OCI-LY3 (cell line): ENCODE data around the gene FOXRED1.
A peak's percentile ranks its signal among the peaks of the same experiment; 100 is the strongest.

Source experiments
- H2AFZ ChIP-seq: fragments of 200-600, 300-600 bp; shearing (Covaris generic); 2 replicates; pipeline ENCODE4 v1.6.0; 2014; ENCODE audit warnings: antibody characterized with exemption, low read depth, low read length
- H3K27ac ChIP-seq: fragments of 200-600, 300-600 bp; sonication (generic); 2 replicates; pipeline ENCODE4 v1.5.1; 2014; ENCODE audit warnings: mild to moderate bottlenecking, low read length, moderate library complexity, mixed read lengths
- H3K27me3 ChIP-seq: fragments of 200-600, 300-600 bp; sonication (generic); 2 replicates; pipeline ENCODE4 v1.6.1; 2014; ENCODE audit warnings: low read depth, low read length, mixed read lengths
- H3K36me3 ChIP-seq: fragments of 200-600, 300-600 bp; sonication (generic); replicated peaks from 2 replicates; pipeline ENCODE3; 2014; ENCODE audit warnings: low read depth, low read length, mixed read lengths
- H3K4me1 ChIP-seq: fragments of 300-600, 200-600 bp; sonication (generic); 2 replicates; pipeline ENCODE4 v1.6.1; 2014; ENCODE audit warnings: low read length, mixed read lengths
- H3K4me2 ChIP-seq: fragments of 200-600, 300-600 bp; sonication (generic); 2 replicates; pipeline ENCODE4 v1.6.1; 2014; ENCODE audit warnings: low read length, mixed read lengths
- H3K4me3 ChIP-seq: fragments of 300-600, 200-600 bp; sonication (generic); 2 replicates; pipeline ENCODE4 v1.5.1; 2014; ENCODE audit warnings: antibody characterized with exemption, mild to moderate bottlenecking, low read length, moderate library complexity
- H3K79me2 ChIP-seq: fragments of 300-600, 200-600 bp; shearing (Covaris generic); 2 replicates; pipeline ENCODE4 v1.6.1; 2014; ENCODE audit warnings: mild to moderate bottlenecking, low read length, mixed read lengths
- H3K9ac ChIP-seq: fragments of 300-600, 200-600 bp; shearing (Covaris generic); 2 replicates; pipeline ENCODE4 v1.6.0; 2014; ENCODE audit warnings: mild to moderate bottlenecking, low read length, moderate library complexity
- H3K9me3 ChIP-seq: fragments of 200-600, 300-600 bp; shearing (Covaris generic); 2 replicates; pipeline ENCODE4 v1.6.1; 2014; ENCODE audit warnings: low read length, mixed read lengths; ENCODE audit not compliant: insufficient read depth
- H4K20me1 ChIP-seq: fragments of 200-600, 300-600 bp; sonication (generic); 2 replicates; pipeline ENCODE4 v1.6.1; 2016; ENCODE audit warnings: low read length, mixed read lengths; ENCODE audit not compliant: insufficient read depth
- CTCF ChIP-seq: fragments of 200-600, 300-600 bp; sonication (generic); IDR thresholded peaks from 2 replicates; pipeline ENCODE4 v1.5.1; 2014; ENCODE audit warnings: antibody characterized with exemption, low read length, low read depth
- EZH2phosphoT487 ChIP-seq: fragments of 200-600 bp; shearing (Covaris generic); IDR thresholded peaks from 2 replicates; pipeline ENCODE4 v1.6.1; 2018; ENCODE audit warnings: antibody characterized with exemption, mixed run types, low read depth

FOXRED1 gene

GRCh38 chr11:126317432-126317755, 48.4 kb downstream of the FOXRED1 start:
- Histone ChIP-seq H3K79me2 (peaks cover 58% of the 10 kb centered on the region), H3K4me2 (no peak overlapping the region), H2AFZ (no peak overlapping the region), H3K9me3 (no peaks in the 10 kb centered on the region), H3K27me3 (no peaks in the 10 kb centered on the region), H3K27ac (no peak overlapping the region), H3K4me3 (no peak overlapping the region), H4K20me1 (peaks cover 18% of the 10 kb centered on the region; the same call in 1 of the 2 replicates), H3K4me1 (peaks cover 46% of the 10 kb centered on the region), H3K9ac (no peak overlapping the region), H3K36me3 (peaks cover 53% of the 10 kb centered on the region)
- no peak for TF ChIP-seq EZH2phosphoT487
- no peak for TF ChIP-seq CTCF

GRCh38 chr11:126317756-126318573, 49.0 kb downstream of the FOXRED1 start:
- peaks cover 18% of the 10 kb centered on the region; the same call in 1 of the 2 replicates for H4K20me1 ChIP-seq
- peak overlapping the region; percentile 42 for H3K4me2 ChIP-seq
- no peak overlapping the region for H2AFZ ChIP-seq
- H3K27me3 ChIP-seq: no peaks in the 10 kb centered on the region
- peak overlapping the region; percentile 21; the same call in 1 of the 2 replicates for H3K9ac ChIP-seq
- H3K27ac ChIP-seq: peak overlapping the region; percentile 50
- peaks cover 48% of the 10 kb centered on the region for H3K36me3 ChIP-seq
- H3K4me1 ChIP-seq: peaks cover 40% of the 10 kb centered on the region
- no peaks in the 10 kb centered on the region for H3K9me3 ChIP-seq
- H3K4me3 ChIP-seq: no peak overlapping the region
- no peak for TF ChIP-seq CTCF
- H3K79me2 ChIP-seq: peaks cover 56% of the 10 kb centered on the region

GRCh38 chr11:126318574-126319373, 49.8 kb downstream of the FOXRED1 start:
- TF ChIP-seq EZH2phosphoT487 (no peak), CTCF (no peak)
- Histone ChIP-seq H3K9me3 (no peaks in the 10 kb centered on the region), H3K9ac (peak overlapping the region; percentile 31; the same call in 1 of the 2 replicates), H3K36me3 (peaks cover 41% of the 10 kb centered on the region), H3K27ac (peak overlapping the region; percentile 50), H3K4me1 (peaks cover 32% of the 10 kb centered on the region), H3K79me2 (peaks cover 53% of the 10 kb centered on the region), H3K4me3 (no peak overlapping the region), H3K4me2 (peak overlapping the region; percentile 42), H3K27me3 (no peaks in the 10 kb centered on the region), H4K20me1 (peaks cover 18% of the 10 kb centered on the region; the same call in 1 of the 2 replicates), H2AFZ (no peak overlapping the region)

GRCh38 chr11:126319374-126319740, 50.4 kb downstream of the FOXRED1 start:
- Histone ChIP-seq H3K79me2 (peaks cover 49% of the 10 kb centered on the region), H3K27ac (no peak overlapping the region), H2AFZ (no peak overlapping the region), H3K4me1 (peaks cover 26% of the 10 kb centered on the region), H4K20me1 (peaks cover 16% of the 10 kb centered on the region; the same call in 1 of the 2 replicates), H3K36me3 (peaks cover 38% of the 10 kb centered on the region), H3K9ac (no peak overlapping the region), H3K4me2 (no peak overlapping the region), H3K9me3 (no peaks in the 10 kb centered on the region), H3K27me3 (no peaks in the 10 kb centered on the region), H3K4me3 (no peak overlapping the region)
- TF ChIP-seq CTCF: no peak
- no peak for TF ChIP-seq EZH2phosphoT487
